IgD-negative memory B cell (primary cell): ENCODE results near the gene TANGO2. TPM values are rescaled to one million over a fixed set of nuclear protein-coding genes. Genes with fewer than 3 reads are reported as not detected.
"Not testable (repeated sequence)": the region's sequence is repeated elsewhere in the genome, so short reads cannot be mapped to it uniquely, and the experiment has no call there.

Experiments
- H3K27ac Mint-ChIP-seq, 3 donors: one replicate each; pipeline ENCODE4 v1.8.0; 2020 to 2022; ENCODE audit warnings: mild to moderate bottlenecking in 3 of 3, mixed read lengths in 3 of 3, moderate library complexity in 1 of 3
- H3K27me3 Mint-ChIP-seq: one replicate; pipeline ENCODE4 v1.8.0; 2021; ENCODE audit warnings: mixed read lengths
- H3K36me3 Mint-ChIP-seq: one replicate; pipeline ENCODE4 v1.8.0; 2020; ENCODE audit warnings: mild to moderate bottlenecking, mixed read lengths
- H3K4me1 Mint-ChIP-seq, 3 donors: one replicate each; pipeline ENCODE4 v1.8.0; 2020 to 2022; ENCODE audit warnings: mixed read lengths in 3 of 3, mild to moderate bottlenecking in 1 of 3
- H3K4me3 Mint-ChIP-seq, 4 donors: one replicate each; pipeline ENCODE4 v1.8.0; 2020 to 2022; ENCODE audit warnings: mild to moderate bottlenecking in 4 of 4, mixed read lengths in 4 of 4, moderate library complexity in 3 of 4
- H3K9me3 Mint-ChIP-seq, 3 donors: one replicate each; pipeline ENCODE4 v1.8.0; 2020 to 2021; ENCODE audit warnings: mixed read lengths in 3 of 3, mild to moderate bottlenecking in 1 of 3
- polyA plus RNA-seq: library from polyadenylated mRNA; unstranded; fragments of 300-500 nt; fragmentation: Illumina TruSeq; gene quantifications from one replicate; pipeline ENCODE4 v1.2.3, GENCODE V29; 2021

TANGO2 gene
- polyA plus RNA-seq, 1 donor from 2014 or later, result 44.5 TPM

DNA sequence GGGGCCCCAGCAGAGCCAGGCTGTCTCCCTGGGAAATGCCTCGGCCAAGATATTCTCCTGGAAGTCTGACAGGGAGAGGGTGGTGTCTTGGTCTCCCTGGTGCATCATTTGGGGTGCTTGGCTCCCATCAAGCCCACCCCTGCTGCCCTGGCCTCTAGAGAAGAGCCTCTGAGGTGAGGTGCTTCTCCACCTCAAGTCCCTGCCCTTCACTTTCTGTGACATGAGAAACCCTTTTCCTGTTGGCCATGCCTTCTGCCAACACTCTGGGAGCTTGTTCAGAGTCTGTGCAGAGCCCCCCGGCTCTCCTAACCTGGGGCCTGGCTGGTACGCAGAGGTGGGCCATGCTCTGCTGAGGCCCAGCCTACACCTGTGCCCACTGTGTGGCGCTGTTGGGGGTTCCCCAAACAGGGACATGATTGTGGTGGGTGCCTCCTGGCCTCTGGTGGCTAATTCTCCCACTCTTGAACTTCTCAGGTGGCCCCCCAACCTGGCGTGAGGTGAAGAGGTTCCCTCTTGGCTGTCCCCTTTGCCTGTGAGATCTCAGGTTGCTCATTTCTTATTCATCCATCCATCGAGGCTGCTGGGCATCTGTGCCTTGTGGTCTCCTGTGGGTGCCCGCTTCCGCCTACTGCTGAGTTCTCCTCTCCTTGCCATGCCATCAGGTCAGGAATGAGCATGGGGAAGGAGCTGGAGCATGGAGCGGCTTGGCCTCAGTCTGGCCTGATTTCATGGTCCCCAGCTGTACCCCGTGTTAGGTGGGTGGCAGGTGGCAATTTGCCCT is 40.0 kb downstream of the TANGO2 start:
- Mint-ChIP-seq H3K27me3 (no peaks in the 10 kb centered on the region), H3K4me1 (no peaks in the 10 kb centered on the region), H3K27ac (peak overlapping the region in 1 of 3 donors; percentile 9), H3K36me3 (peaks cover 2% of the 10 kb centered on the region), H3K9me3 (no peaks in the 10 kb centered on the region), H3K4me3 (no peak overlapping the region)

DNA sequence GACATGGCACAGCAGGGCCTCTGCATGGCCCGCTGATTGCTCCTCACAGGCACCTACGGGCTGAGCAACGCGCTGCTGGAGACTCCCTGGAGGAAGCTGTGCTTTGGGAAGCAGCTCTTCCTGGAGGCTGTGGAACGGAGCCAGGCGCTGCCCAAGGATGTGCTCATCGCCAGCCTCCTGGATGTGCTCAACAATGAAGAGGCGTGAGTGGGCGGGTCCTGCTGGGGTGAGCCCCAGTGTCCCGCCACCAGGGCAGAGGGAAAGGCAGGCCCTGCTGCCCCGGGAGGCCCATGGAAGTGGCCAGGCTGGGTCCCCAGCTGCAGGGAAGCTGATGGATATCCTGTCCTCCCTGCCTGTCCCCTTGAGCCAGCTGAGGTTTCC is 40.6 kb downstream of the TANGO2 start:
- peaks cover 2% of the 10 kb centered on the region for H3K36me3 Mint-ChIP-seq

DNA sequence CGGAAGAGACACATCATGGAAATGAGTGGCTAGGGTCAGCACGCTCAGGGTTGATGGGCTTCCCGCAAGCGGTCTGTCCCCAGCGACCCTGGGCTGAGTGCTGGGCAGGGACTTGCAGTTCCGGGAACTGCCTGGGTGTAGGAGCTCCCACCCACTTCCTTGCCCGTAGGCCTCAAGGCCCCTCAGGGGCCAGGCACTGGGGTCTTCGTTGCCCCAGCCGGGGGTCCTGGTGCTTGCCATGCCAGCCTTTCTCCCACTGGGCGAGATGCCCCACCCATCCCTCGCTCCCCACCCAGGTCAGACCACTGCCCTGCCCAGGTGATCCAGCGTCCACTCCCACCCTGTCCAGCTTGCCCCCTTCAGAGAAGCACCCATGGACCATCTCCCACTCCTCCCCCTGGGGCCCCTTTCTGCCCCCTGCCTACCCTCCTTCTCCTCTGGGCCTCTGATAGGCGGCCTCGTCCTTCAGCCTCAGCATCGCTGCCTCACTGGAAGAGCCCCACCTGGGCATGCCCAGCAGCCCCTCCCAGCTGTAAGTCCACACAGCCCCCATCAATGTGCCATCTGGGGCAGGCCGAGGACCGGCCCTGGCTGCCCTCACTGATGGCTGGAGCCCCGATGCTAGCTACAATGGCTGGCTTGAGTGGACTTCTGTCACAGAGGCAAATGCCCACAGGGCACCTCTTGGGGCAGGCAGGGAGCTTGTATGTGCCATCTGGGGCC is 41.3 kb downstream of the TANGO2 start:
- no peaks in the 10 kb centered on the region for H3K4me1 Mint-ChIP-seq
- peaks cover 2% of the 10 kb centered on the region for H3K36me3 Mint-ChIP-seq
- no peak overlapping the region for H3K4me3 Mint-ChIP-seq
- no peaks in the 10 kb centered on the region for H3K27me3 Mint-ChIP-seq
- no peak overlapping the region for H3K27ac Mint-ChIP-seq
- no peaks in the 10 kb centered on the region for H3K9me3 Mint-ChIP-seq

More for the DNA sequence above, 40.6 kb downstream of the TANGO2 start:
- Mint-ChIP-seq H3K4me1 (no peaks in the 10 kb centered on the region), H3K27me3 (no peaks in the 10 kb centered on the region), H3K4me3 (no peak overlapping the region), H3K9me3 (no peaks in the 10 kb centered on the region), H3K27ac (peak overlapping the region in 1 of 3 donors; percentile 9)

DNA sequence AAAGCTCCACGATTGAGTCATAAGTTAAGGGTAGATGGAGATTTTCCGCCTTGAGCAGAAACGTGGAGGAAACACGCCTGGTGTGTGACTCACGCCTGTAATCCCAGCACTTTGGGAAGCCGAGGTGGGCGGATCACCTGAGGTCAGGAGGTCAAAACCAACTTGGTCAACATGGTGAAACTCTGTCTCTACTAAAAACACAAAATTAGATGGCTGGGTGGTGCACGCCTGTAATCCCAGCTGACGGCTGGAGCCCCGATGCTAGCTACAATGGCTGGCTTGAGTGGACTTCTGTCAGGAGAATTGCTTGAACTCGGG is 41.8 kb downstream of the TANGO2 start:
- no peak overlapping the region for H3K4me3 Mint-ChIP-seq
- H3K27me3 Mint-ChIP-seq, result no peaks in the 10 kb centered on the region
- no peaks in the 10 kb centered on the region for H3K4me1 Mint-ChIP-seq
- no peak overlapping the region for H3K27ac Mint-ChIP-seq
- no peaks in the 10 kb centered on the region for H3K9me3 Mint-ChIP-seq
- H3K36me3 Mint-ChIP-seq, result peaks cover 2% of the 10 kb centered on the region

DNA sequence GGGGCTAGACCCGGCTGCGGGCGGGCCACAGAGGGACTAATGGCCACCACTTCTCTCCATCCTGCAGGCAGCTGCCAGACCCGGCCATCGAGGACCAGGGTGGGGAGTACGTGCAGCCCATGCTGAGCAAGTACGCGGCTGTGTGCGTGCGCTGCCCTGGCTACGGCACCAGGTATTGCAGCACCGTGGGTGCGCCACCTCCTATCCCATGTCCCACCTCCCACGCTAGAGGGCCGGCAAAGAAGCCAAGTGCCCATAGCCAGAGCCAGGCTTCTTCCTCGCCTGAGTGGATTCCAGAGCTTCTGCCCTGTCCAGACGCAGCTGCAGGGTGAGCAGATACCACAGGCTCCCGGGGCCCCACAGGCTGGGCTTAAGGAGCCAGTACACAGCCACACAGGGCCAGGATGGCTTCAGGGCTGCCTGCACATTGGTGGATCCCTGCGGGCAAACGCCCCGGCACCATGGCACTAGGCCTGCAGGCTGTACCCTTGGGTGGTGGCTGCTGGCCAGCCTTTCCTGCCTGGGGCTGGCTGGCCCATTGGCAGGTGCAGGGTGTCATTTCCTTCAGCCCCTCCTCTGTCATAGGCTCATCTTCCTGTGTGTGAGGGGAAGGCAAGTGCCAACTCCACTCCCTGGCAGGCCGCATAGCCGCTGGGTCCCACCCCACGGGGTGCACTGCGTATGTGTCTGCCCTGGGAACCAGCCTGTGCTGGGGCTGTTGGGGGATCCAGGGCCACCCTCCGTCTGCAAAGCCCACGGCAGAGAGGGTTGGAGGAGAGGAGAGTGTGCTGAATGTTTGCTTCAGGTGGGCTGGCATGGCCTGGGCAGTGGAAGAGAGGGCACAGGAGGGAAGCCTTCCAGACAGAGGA is 42.6 kb downstream of the TANGO2 start:
- Mint-ChIP-seq H3K27ac (no peak overlapping the region), H3K27me3 (no peaks in the 10 kb centered on the region), H3K4me1 (no peaks in the 10 kb centered on the region), H3K9me3 (no peaks in the 10 kb centered on the region), H3K4me3 (no peak overlapping the region), H3K36me3 (peaks cover 2% of the 10 kb centered on the region)

DNA sequence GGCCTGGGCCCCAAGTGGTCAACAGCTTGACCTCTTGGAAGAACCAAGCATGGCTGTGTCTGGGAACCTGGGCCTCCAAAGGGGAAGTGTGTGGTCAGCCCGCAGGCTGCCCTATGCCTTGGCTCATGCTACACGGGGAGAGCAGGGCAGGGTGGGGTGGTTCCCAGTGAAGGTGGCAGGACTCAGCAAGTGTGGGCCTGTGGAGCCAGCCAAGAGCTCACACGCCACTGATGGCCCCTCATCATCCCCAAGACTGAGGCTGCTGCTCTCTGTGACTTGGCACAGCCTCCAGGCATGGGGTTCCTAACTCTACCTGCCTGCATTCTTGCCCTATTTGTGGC is 43.2 kb downstream of the TANGO2 start:
- Mint-ChIP-seq H3K9me3 (no peaks in the 10 kb centered on the region), H3K4me1 (no peaks in the 10 kb centered on the region), H3K27ac (no peak overlapping the region), H3K4me3 (no peak overlapping the region), H3K36me3 (no peaks in the 10 kb centered on the region), H3K27me3 (no peaks in the 10 kb centered on the region)

DNA sequence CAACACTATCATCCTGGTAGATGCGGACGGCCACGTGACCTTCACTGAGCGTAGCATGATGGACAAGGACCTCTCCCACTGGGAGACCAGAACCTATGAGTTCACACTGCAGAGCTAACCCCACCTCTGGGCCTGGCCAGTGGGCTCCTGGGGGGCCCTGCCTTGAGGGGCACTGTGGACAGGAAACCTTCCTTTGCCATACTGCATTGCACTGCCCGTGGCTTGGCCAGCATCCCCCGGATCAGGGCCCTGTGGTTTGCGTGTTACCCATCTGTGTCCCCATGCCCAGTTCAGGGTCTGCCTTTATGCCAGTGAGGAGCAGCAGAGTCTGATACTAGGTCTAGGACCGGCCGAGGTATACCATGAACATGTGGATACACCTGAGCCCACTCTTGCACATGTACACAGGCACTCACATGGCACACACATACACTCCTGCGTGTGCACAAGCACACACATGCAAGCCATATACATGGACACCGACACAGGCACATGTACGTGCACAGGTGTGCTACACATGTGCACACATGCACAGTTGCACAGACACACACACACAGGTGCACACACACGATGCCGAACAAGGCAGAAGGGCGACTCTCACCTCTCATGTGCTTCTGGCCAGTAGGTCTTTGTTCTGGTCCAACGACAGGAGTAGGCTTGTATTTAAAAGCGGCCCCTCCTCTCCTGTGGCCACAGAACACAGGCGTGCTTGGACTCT is 43.8 kb downstream of the TANGO2 start:
- Mint-ChIP-seq H3K4me1 (no peaks in the 10 kb centered on the region), H3K27me3 (no peaks in the 10 kb centered on the region), H3K27ac (no peak overlapping the region), H3K36me3 (no peaks in the 10 kb centered on the region), H3K4me3 (no peak overlapping the region), H3K9me3 (no peaks in the 10 kb centered on the region)

DNA sequence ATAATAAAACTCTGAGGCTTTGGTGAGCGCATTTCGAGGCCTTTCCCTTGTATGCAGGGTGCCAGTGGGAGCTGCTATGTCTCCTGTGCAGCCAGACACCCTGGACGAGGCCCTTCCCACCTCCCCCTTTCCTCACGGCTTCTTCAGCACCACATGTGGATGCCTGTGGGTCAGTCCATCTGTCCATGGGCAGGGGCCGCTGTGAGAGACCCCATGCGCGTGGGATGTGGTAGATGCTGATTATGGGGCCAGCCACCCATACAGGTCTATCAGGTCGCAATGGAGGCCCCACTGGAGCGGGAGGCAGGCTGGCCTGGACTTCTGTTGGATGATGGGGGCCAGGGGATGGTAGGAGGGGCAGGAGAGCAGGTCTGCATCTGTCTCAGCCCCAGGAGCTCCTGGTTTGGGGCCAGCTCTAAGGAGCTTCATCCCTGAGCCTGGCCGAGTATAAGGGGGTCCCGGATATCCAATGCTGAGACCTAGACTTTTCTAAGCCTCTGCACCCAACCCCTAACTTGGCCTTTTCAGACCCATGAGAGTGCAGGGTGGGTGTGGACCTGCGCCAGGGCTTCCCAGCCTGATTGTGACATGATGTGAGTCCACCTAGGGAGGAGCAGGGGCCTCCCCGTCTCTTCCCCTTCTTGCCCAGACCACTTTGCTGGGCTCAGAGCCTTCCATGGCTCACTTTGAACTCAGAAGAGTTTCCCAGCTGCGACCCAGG is 45.1 kb downstream of the TANGO2 start:
- Mint-ChIP-seq H3K36me3 (no peaks in the 10 kb centered on the region), H3K27ac (no peak overlapping the region), H3K9me3 (no peaks in the 10 kb centered on the region), H3K4me1 (no peaks in the 10 kb centered on the region), H3K27me3 (no peaks in the 10 kb centered on the region), H3K4me3 (no peak overlapping the region)

DNA sequence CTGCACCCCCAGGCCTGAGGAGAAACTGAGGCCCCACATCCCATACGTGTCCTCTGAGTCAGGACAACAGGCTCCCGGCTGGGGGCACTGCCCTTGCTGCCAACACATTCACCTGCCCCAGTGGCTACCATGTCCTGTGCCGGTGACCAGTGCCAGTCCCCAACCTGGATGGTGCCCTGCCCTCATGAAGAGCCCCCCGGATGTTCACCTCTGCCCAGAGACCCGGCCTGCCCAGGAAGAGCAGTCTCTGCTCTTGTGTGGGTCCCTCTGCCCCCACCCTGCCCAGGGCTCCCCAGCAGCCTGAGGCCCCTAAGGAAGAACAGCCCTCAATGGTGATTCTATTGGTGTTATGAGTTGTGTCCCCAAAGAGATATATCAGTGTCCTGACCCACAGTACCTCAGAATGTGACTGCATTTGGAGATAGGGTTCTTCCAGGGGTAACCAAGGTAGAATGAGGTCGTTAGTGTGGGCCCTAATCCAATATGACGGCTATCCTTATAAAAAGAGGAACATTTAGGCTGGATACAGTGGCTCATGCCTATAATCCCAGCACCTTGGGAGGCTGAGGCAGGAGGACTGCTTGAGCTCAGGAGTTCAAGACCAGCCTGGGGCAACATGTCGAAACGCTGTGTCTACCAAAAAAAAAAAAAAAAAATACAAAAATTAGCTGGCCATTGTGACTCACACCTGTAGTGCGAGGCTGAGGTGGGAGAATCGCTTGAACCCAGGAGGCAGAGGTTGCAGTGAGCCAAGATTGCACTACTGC is 45.9 kb downstream of the TANGO2 start:
- Mint-ChIP-seq H3K4me3 (no peak overlapping the region), H3K27me3 (no peaks in the 10 kb centered on the region), H3K9me3 (no peaks in the 10 kb centered on the region), H3K4me1 (no peaks in the 10 kb centered on the region), H3K36me3 (no peaks in the 10 kb centered on the region), H3K27ac (no peak overlapping the region)

DNA sequence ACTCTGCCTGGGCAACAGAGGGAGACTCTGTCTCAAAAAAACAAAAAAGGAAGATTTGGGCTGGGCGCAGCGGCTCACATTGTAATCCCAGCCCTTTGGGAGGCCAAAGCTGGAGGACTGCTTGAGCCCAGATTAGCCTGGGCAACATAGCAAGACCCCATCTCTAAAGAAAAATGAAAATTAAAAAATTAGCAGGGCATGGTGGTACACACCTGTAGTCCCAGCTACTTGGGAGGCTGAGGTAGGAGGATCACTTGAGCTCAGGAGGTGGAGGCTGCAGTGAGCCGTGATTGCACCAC is 46.4 kb downstream of the TANGO2 start:
- not testable (repeated sequence) for H3K4me3 Mint-ChIP-seq, H3K4me1 Mint-ChIP-seq, H3K27ac Mint-ChIP-seq, H3K36me3 Mint-ChIP-seq, H3K9me3 Mint-ChIP-seq, H3K27me3 Mint-ChIP-seq

DNA sequence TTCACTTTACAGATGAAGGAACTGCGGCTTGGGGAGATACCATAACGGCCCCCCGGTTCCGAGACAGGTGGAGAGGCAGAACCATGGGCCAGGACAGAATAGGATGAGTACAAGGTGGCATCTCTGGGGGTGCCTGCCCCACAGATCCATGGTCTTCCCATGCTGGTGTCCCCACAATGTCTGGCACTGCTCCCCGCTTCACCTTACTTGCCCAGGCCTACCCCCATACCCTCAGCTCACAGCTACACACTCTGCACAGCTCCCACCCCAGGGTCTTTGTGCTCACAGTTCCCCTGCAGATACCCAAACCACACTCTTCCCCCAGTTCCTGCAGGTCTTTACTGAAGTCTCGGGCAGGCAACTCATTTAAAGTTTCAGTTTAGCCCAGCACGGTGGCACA is 47.7 kb downstream of the TANGO2 start:
- Mint-ChIP-seq H3K27ac (no peak overlapping the region), H3K9me3 (no peaks in the 10 kb centered on the region), H3K4me3 (no peak overlapping the region), H3K27me3 (no peaks in the 10 kb centered on the region), H3K4me1 (no peaks in the 10 kb centered on the region), H3K36me3 (no peaks in the 10 kb centered on the region)

DNA sequence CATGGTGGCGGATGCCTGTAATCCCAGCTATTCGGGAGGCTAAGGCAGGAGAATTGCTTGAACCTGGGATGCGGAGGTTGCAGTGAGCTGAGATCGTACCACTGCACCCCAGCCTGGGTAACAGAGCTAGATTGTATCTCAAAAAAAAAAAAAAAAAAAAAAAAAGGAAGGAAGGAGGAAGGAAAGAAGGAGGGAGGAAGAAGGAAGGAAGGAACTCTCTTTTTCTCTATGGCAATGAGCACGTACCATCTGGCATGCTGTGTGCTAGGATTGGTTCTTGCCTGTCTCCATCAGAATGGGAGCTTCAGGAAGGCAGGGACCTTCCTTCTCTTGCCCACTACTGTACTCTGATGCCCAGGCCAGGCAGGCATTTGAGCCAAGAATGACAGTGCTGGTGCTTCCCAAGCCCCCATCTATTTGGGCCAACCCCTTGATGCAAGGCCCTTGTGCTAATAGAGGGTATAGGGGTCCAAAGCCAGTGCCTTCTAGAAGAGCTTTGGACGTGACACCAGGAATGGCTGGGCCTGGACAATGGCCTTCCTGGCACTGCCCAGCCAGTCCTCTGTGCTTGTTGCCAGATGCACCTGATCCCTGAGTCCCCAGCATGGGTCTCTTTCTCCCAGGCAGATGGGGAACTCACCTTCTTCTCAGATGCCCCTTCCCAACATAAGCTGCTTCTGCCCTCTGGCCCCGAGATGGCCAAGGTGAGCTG is 48.6 kb downstream of the TANGO2 start:
- H3K4me3 Mint-ChIP-seq, result no peak overlapping the region
- H3K27me3 Mint-ChIP-seq, result no peaks in the 10 kb centered on the region
- H3K27ac Mint-ChIP-seq, result no peak overlapping the region
- no peaks in the 10 kb centered on the region for H3K9me3 Mint-ChIP-seq
- H3K36me3 Mint-ChIP-seq, result no peaks in the 10 kb centered on the region
- no peaks in the 10 kb centered on the region for H3K4me1 Mint-ChIP-seq

DNA sequence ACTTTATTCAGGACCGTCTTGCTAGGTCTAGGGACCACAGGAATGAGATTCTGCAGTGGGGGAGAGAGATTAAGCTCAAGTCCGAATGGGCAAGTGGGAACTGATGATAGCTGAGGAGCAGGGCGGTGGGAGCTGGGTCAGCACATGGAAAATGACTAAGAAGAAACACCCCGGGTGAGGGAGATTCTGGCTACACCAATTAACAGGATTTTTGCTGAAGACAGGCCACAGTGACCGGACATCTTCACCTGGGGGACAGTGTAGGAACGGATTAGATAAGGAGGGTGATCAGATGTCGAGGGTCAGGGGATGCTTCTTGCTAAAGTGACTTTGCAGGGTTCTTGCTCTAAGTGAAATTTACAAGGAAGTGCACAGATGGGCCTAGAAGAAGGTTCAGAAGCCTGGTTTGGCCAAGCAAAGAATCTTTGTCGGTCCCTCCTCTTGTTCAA is 50.6 kb downstream of the TANGO2 start:
- H3K27me3 Mint-ChIP-seq, result no peaks in the 10 kb centered on the region
- peak overlapping the region in 1 of 4 donors; percentile 43 for H3K4me3 Mint-ChIP-seq
- no peak overlapping the region for H3K27ac Mint-ChIP-seq
- H3K9me3 Mint-ChIP-seq, result no peaks in the 10 kb centered on the region
- no peaks in the 10 kb centered on the region for H3K36me3 Mint-ChIP-seq
- no peaks in the 10 kb centered on the region for H3K4me1 Mint-ChIP-seq
